Upper lobe of left lung (tissue), 6 donors: ENCODE results near the gene E2F7. TPM values are rescaled to one million over a fixed set of nuclear protein-coding genes. Genes with fewer than 3 reads are reported as not detected.

Experiments
- ATAC-seq, 2 donors: fragments of 200-7000 bp; cut with Tn5 transposase; one replicate each; pipeline ENCODE4 v1.9.1; 2022; ENCODE audit warnings: mild to moderate bottlenecking in 2 of 2, moderate library complexity in 2 of 2; ENCODE audit not compliant: low FRiP score in 2 of 2
- DNase-seq, 2 donors: peaks; one replicate each; pipeline ENCODE4 v3.0.0-alpha.2; 2019 to 2020
- H3K27ac ChIP-seq, 4 donors: fragments of 200-600 bp; sonication (generic); one replicate each; pipeline ENCODE4 v1.5.1; 2016 to 2019
- H3K27me3 ChIP-seq, 4 donors: fragments of 200-600 bp; sonication (generic); one replicate each; pipeline ENCODE4 v1.5.1; 2017 to 2019
- H3K36me3 ChIP-seq, 4 donors: fragments of 200-600 bp; sonication (generic); one replicate each; pipeline ENCODE4 v1.5.1; 2016 to 2019
- H3K4me1 ChIP-seq, 4 donors: fragments of 200-600 bp; sonication (generic); one replicate each; pipeline ENCODE4 v1.5.1; 2018 to 2019
- H3K4me3 ChIP-seq, 4 donors: fragments of 200-600 bp; sonication (generic); one replicate each; pipeline ENCODE4 v1.5.1; 2017 to 2019; ENCODE audit warnings: mild to moderate bottlenecking in 2 of 4, moderate library complexity in 1 of 4
- H3K9me3 ChIP-seq, 4 donors: fragments of 200-600 bp; sonication (generic); one replicate each; pipeline ENCODE4 v1.5.1; 2018 to 2019
- EP300 ChIP-seq, 4 donors: sonication (generic); formaldehyde crosslinking; IDR thresholded peaks; one replicate each; pipeline ENCODE4 v1.5.1; 2017; ENCODE audit warnings: antibody characterized with exemption in 4 of 4, control low read depth in 2 of 4
- POLR2A ChIP-seq, 4 donors: fragments of 450-650 bp; IDR thresholded peaks; one replicate each; pipeline ENCODE4 v1.5.1; 2016 to 2017; ENCODE audit warnings: antibody characterized with exemption in 4 of 4, mild to moderate bottlenecking in 2 of 4
- POLR2AphosphoS5 ChIP-seq, 2 donors: sonication (generic); formaldehyde crosslinking; IDR thresholded peaks; one replicate each; pipeline ENCODE4 v1.5.1; 2017; ENCODE audit warnings: antibody characterized with exemption in 2 of 2
- WGBS, 2 donors: methylation state at CpG; one replicate each; pipeline ENCODE4 v1.1.5; 2017 to 2018; 5-methylcytosine and 5-hydroxymethylcytosine counted together
- total RNA-seq, 6 donors: library from RNA; depleted of rRNA in 4 of 6; stranded (reverse); fragments of >200 nt in 4 of 6; gene quantifications; one replicate each; pipeline versions ENCODE4 v1.1.0 to v1.2.1, GENCODE V29; 2016 to 2021
- TF ChIP-seq, protein P1 (sequence below), 6 experiments: fragments of 450-650 bp in 4 of 6; fragments of 200-600 bp in 2 of 6; sonication (generic) in 2 of 6; IDR thresholded peaks; one replicate each; pipeline ENCODE4 v1.5.1; 2016 to 2019; ENCODE audit warnings: antibody characterized with exemption in 6 of 6
- donor health status: DM: no; HTN: no; CAD: no; lungs with moderate emphysema.
- donor health status: DM: no; HTN: yes; CAD: no; lungs with severe emphysema.

The E2F7 gene
- total RNA-seq, 6 donors from 2014 or later, result 0.54 to 1.5 (median 1.1) TPM; not detected in 2

DNA sequence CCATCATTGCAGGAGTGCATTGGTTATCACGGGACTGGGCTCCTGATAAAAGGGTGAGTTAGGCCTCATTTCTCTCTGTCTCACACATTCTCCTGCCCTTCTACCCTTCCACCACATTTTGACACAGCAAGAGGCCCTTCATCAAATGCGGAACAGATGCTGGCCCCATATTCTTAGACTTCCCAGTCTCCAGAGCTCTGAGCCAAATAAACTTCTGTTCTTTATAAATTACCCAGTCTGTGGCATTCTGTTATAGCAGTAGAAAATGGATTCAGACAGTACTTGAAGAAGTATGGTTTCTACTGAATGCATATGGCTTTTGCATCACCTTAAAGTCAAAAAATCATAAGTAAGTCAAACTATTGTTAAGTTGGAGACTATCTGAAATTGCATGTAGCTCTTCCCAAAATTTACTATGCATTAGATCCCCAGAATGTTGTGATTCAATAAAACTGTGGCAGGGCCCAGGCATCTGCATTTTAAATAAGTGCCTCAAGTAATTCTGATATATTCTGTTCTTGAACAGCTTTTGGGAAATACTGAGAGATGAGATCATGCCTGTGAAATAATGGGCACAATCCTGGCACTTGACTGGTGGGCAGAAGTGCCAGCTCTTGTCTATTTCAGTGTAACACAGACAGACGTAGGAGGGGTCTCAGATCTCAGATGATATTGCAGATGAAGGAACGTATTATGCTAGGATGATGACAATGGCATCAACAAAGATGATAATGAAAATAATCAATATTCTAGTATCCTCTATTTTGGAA is 68.2 kb downstream of the E2F7 start:
- DNase-seq, result no peak
- Histone ChIP-seq H3K4me1 (no peaks in the 10 kb centered on the region), H3K27ac (no peak overlapping the region), H3K4me3 (no peak overlapping the region), H3K36me3 (no peaks in the 10 kb centered on the region), H3K27me3 (no peaks in the 10 kb centered on the region), H3K9me3 (no peaks in the 10 kb centered on the region)
- TF ChIP-seq POLR2AphosphoS5 (IDR thresholded peaks at IDR 0.05) (no peak), POLR2A (IDR thresholded peaks at IDR 0.05) (no peak), EP300 (IDR thresholded peaks at IDR 0.05) (no peak)
- TF ChIP-seq, protein P1, sequence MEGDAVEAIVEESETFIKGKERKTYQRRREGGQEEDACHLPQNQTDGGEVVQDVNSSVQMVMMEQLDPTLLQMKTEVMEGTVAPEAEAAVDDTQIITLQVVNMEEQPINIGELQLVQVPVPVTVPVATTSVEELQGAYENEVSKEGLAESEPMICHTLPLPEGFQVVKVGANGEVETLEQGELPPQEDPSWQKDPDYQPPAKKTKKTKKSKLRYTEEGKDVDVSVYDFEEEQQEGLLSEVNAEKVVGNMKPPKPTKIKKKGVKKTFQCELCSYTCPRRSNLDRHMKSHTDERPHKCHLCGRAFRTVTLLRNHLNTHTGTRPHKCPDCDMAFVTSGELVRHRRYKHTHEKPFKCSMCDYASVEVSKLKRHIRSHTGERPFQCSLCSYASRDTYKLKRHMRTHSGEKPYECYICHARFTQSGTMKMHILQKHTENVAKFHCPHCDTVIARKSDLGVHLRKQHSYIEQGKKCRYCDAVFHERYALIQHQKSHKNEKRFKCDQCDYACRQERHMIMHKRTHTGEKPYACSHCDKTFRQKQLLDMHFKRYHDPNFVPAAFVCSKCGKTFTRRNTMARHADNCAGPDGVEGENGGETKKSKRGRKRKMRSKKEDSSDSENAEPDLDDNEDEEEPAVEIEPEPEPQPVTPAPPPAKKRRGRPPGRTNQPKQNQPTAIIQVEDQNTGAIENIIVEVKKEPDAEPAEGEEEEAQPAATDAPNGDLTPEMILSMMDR (IDR thresholded peaks at IDR 0.05), result no peak
- no peak for ATAC-seq
- 91% methylated on average over 4 of the region's 4 CpGs for WGBS, 2 donors

DNA sequence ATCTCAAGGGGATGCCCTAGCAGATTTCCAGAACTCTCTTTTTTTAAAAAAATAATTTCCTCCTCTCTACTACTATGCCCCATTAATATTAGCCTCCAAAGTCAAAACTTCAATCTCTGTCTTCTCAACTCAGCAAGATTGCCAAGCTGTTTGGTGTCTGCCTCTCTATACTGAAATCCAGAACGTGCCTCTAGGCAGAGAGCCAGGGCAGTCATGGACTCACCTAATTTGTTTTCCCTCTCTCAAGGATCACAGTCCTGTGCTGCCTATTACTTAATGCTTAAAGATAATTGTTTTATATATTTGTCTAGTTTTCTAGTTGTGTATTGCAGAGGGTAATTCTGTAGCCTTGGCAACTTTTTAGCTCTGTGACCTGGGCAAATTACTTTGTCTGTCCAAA is 74.7 kb downstream of the E2F7 start:
- Histone ChIP-seq H3K27me3 (no peaks in the 10 kb centered on the region), H3K27ac (no peak overlapping the region), H3K4me3 (no peak overlapping the region), H3K4me1 (no peaks in the 10 kb centered on the region), H3K36me3 (no peaks in the 10 kb centered on the region), H3K9me3 (no peaks in the 10 kb centered on the region)
- DNase-seq (no peak), ATAC-seq (no peak)
- no peak for TF ChIP-seq POLR2A (IDR thresholded peaks at IDR 0.05)
- no peak for TF ChIP-seq EP300 (IDR thresholded peaks at IDR 0.05)
- TF ChIP-seq POLR2AphosphoS5 (IDR thresholded peaks at IDR 0.05), result no peak
- TF ChIP-seq, protein P1 (IDR thresholded peaks at IDR 0.05), result no peak
- 17 to 35% methylated on average over 1 of the region's 1 CpG for WGBS, 2 donors

DNA sequence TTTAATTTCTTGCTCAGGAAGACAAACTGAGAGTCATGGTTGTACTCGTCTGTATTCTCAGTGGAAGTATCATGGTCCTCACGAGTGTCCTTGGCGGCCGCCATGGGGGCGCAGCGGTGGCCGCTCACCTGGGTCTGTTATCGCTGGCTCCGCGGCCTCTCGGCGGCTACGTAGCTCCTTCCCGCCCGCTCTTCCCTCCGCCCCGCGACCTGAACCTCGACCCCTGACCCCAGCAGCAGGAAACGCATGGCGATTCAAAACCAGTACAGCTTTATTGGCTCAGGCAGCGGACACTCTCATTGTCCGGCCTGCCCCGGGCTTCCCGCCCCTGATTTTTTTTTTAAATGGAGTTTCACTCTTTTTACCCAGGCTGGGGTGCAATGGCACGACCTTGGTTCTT is 80.8 kb downstream of the E2F7 start:
- H3K27ac ChIP-seq, result no peak overlapping the region
- no peaks in the 10 kb centered on the region for H3K27me3 ChIP-seq
- H3K4me3 ChIP-seq, result no peak overlapping the region
- DNase-seq, result peak in 1 of 2 donors; percentile 76
- peaks cover 0 to 18% (median 9%) of the 10 kb centered on the region in 4 donors for H3K9me3 ChIP-seq
- TF ChIP-seq POLR2A (IDR thresholded peaks at IDR 0.05), result no peak
- TF ChIP-seq, protein P1 (IDR thresholded peaks at IDR 0.05), result no peak
- TF ChIP-seq EP300 (IDR thresholded peaks at IDR 0.05), result no peak
- no peak for TF ChIP-seq POLR2AphosphoS5 (IDR thresholded peaks at IDR 0.05)
- no peaks in the 10 kb centered on the region for H3K4me1 ChIP-seq
- H3K36me3 ChIP-seq, result no peaks in the 10 kb centered on the region
- WGBS, 2 donors, result 94 to 96% methylated on average over 26 of the region's 26 CpGs
- ATAC-seq, result no peak

DNA sequence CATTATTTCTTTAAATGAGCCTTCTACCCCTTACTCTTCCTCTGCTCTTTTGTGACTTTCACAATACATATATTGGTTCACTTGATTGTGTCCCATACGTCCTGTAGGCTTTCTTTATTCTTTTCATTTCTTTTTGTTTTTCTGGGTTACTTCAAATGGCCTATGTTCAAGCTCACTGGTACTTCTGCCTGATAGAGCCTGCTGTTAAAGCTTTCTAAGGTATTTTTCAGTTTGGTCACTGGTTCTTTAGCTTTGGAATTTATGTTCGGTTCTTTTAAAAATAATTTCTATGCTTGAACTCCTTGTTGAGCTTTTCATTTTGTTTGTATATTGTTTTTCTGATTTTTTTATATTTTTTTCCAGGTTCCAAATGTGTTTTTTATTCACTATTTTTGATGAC is 81.9 kb downstream of the E2F7 start:
- Histone ChIP-seq H3K4me1 (no peaks in the 10 kb centered on the region), H3K36me3 (no peaks in the 10 kb centered on the region), H3K27me3 (no peaks in the 10 kb centered on the region), H3K9me3 (peaks cover 0 to 18% (median 9%) of the 10 kb centered on the region in 4 donors), H3K4me3 (no peak overlapping the region), H3K27ac (no peak overlapping the region)
- ATAC-seq, result no peak
- no peak for TF ChIP-seq POLR2AphosphoS5 (IDR thresholded peaks at IDR 0.05)
- TF ChIP-seq EP300 (IDR thresholded peaks at IDR 0.05), result no peak
- TF ChIP-seq POLR2A (IDR thresholded peaks at IDR 0.05), result no peak
- TF ChIP-seq, protein P1 (IDR thresholded peaks at IDR 0.05), result no peak
- 79 to 86% methylated on average over 2 of the region's 2 CpGs for WGBS, 2 donors
- DNase-seq, result no peak

DNA sequence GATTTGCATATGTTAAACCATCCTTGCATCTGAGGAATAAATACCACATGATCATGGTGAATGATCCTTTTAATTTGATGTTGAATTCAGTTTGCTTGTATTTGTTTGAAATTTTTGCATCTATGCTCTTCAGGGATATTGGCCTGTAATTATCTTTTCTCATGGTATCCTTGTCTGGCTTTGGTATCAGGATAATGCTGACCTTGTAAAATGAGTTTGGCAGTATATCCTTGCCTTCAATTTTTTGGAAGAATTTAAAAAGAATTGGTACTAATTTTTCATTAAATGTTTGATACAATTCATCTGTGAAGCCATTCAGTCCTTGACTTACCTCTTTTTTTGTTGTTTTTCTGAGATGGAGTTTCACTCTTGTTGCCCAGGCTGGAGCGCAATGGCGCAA is 85.2 kb downstream of the E2F7 start:
- ATAC-seq, result no peak
- Histone ChIP-seq H3K36me3 (no peaks in the 10 kb centered on the region), H3K4me1 (no peaks in the 10 kb centered on the region), H3K4me3 (no peak overlapping the region), H3K27ac (no peak overlapping the region), H3K27me3 (no peaks in the 10 kb centered on the region), H3K9me3 (peaks cover 0 to 18% (median 9%) of the 10 kb centered on the region in 4 donors)
- WGBS, 2 donors, result 100% methylated on average over 2 of the region's 2 CpGs
- no peak for DNase-seq
- TF ChIP-seq POLR2A (IDR thresholded peaks at IDR 0.05) (no peak), EP300 (IDR thresholded peaks at IDR 0.05) (no peak), POLR2AphosphoS5 (IDR thresholded peaks at IDR 0.05) (no peak)
- TF ChIP-seq, protein P1 (IDR thresholded peaks at IDR 0.05), result no peak
